ENCODE measurements around the gene MRTFB.
"Not testable (repeated sequence)": the region's sequence is repeated elsewhere in the genome, so short reads cannot be mapped to it uniquely, and the experiment has no call there.

The MRTFB gene

GRCh38 chr16:14132696-14133048, 61.6 kb downstream of the MRTFB start:
- DNase-seq (ENCODE audit: low spot score) = no peak

DNA sequence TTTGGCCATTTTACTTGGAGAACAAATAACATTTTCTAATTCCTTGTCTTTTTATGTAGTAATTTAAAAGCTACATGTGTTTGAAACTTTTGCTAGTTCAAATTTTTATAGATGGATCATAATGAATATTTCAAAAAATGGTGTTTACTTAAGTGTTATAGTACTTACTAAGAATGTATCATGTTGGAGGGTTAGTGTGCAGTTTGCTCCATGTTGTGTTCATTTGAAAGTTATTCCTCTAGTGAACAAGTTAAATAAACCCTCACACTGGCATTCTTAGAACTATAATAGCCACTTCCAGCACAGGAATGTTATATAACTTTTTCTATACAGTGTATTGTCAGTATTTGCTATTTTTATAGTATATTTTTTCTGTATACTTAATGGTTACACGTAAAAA, 62.8 kb downstream of the MRTFB start:
- no peak for DNase-seq (ENCODE audit: low spot score)

GRCh38 chr16:14135704-14136103, 64.6 kb downstream of the MRTFB start:
- no peak for DNase-seq (ENCODE audit: low spot score)

- DNase-seq (ENCODE audit: low spot score) = no peak
Measured at GRCh38 chr16:14139872-14140271, 68.8 kb downstream of the MRTFB start.

- no peak for DNase-seq (ENCODE audit: low spot score)
Measured at GRCh38 chr16:14140923-14141322, 69.8 kb downstream of the MRTFB start.

DNA sequence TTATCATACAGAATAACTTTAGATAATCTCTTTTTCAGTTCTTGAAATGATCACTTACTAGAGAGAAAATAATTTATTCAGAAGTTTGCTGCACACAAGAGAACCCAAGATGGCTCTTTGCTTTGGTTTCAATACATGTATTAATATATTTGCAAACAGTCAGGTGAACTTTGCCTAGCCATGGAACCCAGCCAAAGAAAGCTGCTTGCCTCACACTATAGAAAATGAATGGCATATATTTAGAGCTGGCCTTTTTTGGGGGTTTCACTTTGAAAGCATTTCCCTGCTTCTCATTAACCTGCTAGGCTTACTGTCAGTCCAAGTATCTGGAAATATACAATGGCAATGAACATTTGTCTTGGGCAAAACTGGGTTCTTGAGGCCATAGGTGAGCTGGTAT, 75.3 kb downstream of the MRTFB start:
- no peak for DNase-seq (ENCODE audit: low spot score)

DNA sequence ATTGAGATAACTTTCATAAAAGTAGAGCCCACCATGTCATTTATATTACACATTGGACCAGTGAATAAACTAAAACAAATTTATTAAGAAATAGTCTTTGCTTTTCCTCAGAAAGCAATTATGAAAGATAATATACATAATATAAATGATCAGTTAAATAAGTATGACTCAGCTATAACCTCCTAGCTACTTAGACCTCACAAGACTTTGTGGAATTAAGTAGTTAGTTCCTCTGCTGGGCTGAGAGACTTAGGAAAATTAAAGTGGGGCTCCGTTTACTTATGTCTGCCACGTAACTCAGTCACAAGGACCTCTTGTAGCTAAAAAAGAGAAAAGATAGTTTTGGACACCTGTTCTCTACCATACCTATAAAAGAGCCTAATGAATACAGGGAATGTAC, 76.9 kb downstream of the MRTFB start:
- no peak for DNase-seq (ENCODE audit: low spot score)

DNA sequence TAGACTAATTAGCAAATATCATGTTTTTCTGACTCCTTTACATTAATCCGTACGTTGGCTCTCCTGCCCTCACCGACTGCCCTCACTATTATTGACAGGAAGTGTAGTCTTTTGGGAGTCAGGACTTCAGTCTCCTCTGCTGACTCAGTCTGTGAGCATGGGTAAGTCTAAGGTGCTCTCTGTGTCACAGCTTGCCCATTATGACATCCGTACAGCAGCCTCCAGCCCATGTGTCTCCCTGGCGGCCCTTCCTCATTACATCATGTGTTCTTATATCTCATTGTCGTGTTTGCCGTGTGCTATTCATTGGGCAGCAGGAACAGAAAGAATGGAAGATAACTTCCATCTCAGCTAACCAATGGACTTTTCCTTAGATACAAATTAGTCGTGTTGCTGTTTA, 77.5 kb downstream of the MRTFB start:
- DNase-seq (ENCODE audit: low spot score) = no peak

- DNase-seq (ENCODE audit: low spot score) = no peak
Measured at GRCh38 chr16:14150796-14151195, 79.7 kb downstream of the MRTFB start.

DNA sequence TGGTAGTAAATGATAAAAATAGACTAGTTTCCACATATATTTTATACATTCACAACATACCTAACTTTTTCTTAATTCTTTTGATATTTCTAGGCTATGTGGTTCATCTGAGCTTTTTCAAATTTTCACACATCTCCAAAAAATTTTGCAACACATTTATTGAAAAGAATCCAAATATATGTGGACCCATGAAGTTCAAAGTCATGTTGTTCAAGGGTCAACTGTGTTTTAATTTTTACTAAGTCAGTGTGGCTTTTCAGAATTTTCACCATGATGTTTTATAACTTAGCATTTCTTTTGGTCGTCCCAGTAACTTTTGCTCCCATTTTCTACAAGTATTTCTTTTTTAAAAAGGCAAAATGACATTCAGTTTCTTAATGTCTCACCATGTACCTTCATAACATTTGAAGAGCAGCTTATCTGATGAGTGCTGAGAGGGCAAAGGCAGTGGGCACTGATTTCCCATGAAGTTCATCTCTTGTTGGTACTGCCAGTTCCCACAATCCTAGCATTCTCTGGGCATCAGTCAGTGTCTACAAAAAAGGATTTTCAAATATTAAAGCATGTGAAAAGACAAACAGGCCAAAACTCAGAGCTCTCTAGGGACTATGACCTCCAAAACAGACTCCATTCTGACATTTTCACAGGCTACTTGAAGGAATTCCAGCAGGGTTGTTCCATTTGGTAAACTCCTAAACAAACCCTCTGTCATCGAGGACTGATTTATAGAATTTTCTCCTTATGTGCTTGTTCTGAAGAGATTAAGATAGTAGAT, 80.3 kb downstream of the MRTFB start:
- no peak for DNase-seq (ENCODE audit: low spot score)

DNA sequence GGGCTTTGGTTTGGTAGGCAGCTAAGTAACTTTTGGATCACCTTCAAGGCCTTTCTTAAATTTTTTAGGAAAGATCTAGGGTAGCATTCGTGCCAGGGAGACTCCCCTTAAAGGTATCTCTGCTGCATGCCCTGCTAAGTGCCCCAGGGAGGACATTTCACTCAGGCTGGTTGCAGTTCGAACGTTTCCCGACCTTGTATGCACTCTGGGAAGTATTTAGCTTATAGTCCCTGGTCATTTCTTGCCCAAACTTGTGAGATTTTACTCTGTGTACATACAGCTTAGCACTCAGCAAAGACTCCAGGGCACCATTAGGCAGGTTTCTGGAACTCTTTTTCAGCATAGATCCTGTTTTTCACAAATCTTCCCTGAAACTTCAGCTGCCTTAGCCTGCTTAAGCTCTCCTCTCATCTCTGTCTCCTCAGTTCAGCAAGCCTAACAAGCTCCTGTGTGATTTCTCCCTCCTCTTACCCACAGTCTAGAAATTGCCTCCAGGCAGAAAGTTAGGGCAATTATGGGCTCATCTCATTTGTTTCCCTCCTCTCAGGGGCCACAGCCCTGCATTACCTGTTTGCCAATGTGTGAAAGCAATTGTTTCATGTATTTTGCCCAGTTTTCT, 84.6 kb downstream of the MRTFB start:
- no peak for DNase-seq (ENCODE audit: low spot score)

GRCh38 chr16:14164916-14165662, 94.0 kb downstream of the MRTFB start:
- DNase-seq (ENCODE audit: low spot score) = no peak

DNA sequence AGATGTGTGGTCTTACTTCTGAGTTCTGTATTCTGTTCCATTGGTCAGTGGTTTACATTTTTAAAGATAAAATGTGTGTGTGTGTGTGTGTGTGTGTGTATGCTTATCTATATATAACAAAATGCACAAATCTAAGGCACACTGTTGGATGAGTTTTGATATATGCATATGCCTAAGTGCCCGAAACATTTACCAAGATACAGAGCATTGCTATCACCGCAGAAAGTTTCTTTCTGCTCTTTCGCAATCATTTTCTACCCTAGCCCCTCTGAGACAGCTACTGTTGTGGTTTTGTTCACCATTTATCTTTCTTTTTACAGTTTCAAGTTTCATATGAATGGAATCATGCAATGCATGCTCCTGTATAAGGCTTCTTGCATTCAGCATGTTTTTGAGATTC, 97.0 kb downstream of the MRTFB start:
- DNase-seq (ENCODE audit: low spot score) = no peak

GRCh38 chr16:14172200-14172809, 101.2 kb downstream of the MRTFB start:
- DNase-seq (ENCODE audit: low spot score) = no peak

- no peak for DNase-seq (ENCODE audit: low spot score)
Measured at GRCh38 chr16:14175086-14175485, 104.0 kb downstream of the MRTFB start.

DNA sequence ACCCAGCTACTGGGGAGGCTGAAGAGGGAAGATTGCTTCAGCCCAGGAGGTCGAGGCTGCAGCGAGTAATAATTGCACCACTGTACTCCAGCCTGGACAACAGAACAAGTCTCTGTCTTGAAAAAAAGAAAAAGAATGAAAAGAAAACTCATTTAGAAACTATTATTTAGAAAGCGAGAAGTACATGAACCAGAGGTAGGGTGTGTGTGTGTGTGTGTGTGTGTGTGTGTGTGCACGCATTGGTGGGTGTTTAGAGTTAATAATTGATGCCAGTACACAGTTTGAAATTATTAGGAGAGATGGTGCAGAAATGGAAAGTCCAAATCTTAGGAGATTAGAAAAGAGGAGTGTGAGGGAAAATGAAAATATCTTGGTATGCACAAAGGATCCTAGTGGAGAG, 106.6 kb downstream of the MRTFB start:
- no peak for DNase-seq (ENCODE audit: low spot score)

- DNase-seq (ENCODE audit: low spot score) = no peak
Measured at GRCh38 chr16:14179116-14179515, 108.0 kb downstream of the MRTFB start.

DNA sequence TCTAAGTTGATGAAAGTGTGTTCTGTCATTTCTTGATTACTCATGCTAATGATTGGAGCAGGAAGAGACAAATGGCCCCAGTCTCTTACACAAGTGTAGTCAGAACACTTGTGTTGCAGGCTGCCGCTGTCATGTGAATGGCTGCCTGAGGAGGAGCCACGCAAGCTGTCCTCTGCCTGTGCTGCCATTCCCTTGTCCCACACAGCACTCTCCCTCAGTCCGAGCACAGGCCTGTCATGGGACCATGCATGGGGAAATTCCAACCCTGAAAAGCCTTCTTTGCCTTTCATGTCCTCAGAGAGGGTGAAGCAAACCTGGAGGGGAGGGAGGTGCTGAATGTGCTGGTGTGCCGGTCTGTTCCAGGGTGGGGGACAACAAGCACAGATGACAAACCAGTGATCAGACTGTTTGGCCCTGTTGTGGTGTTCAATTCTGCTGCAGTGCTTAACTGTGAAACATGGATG, 109.4 kb downstream of the MRTFB start:
- DNase-seq (ENCODE audit: low spot score) = no peak

DNA sequence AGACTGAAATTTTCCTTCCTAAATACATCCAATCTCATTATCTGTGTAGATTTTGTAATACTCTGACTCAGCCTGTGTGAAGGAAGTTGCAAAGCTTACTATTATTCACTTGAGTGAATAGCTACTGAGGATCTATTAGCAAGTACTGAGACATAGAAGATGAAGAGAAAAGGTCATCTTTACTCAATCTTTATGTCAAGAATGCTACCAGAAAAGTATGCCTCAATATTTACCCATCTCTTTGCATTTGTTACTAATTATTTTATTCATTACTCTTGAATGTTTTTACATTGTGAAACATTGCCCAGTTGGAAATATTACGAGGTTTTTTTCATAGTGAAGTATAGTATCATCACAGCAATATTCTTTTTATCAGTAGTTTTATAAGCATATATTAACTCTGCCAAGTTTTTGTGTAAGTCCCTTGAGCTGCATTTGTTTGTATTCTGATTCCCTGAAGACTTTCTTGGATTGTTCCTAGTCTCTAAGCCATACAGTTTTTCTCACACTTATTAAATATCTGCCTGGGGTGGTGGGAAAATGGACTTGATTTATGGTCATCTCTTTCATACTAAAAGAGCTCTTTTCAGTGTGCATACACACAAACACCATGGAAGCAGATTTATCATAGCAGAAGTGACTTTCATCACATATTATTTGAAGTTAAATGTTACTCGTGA, 110.4 kb downstream of the MRTFB start:
- DNase-seq (ENCODE audit: low spot score) = no peak

DNA sequence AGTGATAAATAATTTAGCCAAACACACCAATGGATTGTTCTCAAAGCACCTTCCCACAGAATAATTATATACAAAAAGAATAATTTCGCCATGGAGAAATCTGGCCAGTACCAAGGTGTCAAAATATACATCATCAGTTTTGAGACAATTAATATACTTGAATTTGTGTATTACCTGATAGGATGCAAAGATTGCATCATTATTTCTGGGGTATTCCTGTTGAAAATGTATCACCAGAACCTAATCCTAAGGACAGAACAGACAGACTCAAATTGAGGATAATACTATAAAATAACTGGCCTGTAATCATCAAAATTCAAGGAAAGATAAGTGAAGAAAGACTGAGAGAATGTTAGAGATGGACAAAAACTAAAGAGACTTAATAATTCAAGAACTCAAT, 111.9 kb downstream of the MRTFB start:
- DNase-seq (ENCODE audit: low spot score) = no peak

- DNase-seq (ENCODE audit: low spot score) = not testable (repeated sequence)
Measured at GRCh38 chr16:14183962-14184361, 112.8 kb downstream of the MRTFB start.

Measured in SW480 (cell line).